Activated T-cell treated with anti-CD3 and anti-CD28 coated beads, Interleukin-2, amount 50 U/mL, for 24 hours (primary cell): ENCODE measurements around the gene CREB3L1.

ENCODE experiments used
- DNase-seq: peaks from one replicate; pipeline ENCODE4 v3.0.0-alpha.2; 2020
- H3K27ac Mint-ChIP-seq: 2 replicates; pipeline ENCODE4 v1.8.0; 2020; ENCODE audit warnings: mild to moderate bottlenecking, mixed read lengths
- H3K27me3 Mint-ChIP-seq: 2 replicates; pipeline ENCODE4 v1.8.0; 2020; ENCODE audit warnings: mixed read lengths
- H3K36me3 Mint-ChIP-seq: 2 replicates; pipeline ENCODE4 v1.8.0; 2020; ENCODE audit warnings: low read depth, mixed read lengths
- H3K4me1 Mint-ChIP-seq: 2 replicates; pipeline ENCODE4 v1.8.0; 2020; ENCODE audit warnings: low read depth, mixed read lengths
- H3K4me3 Mint-ChIP-seq: 2 replicates; pipeline ENCODE4 v1.8.0; 2020; ENCODE audit warnings: mild to moderate bottlenecking, moderate library complexity, mixed read lengths
- H3K9me3 Mint-ChIP-seq: 2 replicates; pipeline ENCODE4 v1.8.0; 2020; ENCODE audit warnings: mixed read lengths

Gene CREB3L1, protein sequence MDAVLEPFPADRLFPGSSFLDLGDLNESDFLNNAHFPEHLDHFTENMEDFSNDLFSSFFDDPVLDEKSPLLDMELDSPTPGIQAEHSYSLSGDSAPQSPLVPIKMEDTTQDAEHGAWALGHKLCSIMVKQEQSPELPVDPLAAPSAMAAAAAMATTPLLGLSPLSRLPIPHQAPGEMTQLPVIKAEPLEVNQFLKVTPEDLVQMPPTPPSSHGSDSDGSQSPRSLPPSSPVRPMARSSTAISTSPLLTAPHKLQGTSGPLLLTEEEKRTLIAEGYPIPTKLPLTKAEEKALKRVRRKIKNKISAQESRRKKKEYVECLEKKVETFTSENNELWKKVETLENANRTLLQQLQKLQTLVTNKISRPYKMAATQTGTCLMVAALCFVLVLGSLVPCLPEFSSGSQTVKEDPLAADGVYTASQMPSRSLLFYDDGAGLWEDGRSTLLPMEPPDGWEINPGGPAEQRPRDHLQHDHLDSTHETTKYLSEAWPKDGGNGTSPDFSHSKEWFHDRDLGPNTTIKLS

DNA sequence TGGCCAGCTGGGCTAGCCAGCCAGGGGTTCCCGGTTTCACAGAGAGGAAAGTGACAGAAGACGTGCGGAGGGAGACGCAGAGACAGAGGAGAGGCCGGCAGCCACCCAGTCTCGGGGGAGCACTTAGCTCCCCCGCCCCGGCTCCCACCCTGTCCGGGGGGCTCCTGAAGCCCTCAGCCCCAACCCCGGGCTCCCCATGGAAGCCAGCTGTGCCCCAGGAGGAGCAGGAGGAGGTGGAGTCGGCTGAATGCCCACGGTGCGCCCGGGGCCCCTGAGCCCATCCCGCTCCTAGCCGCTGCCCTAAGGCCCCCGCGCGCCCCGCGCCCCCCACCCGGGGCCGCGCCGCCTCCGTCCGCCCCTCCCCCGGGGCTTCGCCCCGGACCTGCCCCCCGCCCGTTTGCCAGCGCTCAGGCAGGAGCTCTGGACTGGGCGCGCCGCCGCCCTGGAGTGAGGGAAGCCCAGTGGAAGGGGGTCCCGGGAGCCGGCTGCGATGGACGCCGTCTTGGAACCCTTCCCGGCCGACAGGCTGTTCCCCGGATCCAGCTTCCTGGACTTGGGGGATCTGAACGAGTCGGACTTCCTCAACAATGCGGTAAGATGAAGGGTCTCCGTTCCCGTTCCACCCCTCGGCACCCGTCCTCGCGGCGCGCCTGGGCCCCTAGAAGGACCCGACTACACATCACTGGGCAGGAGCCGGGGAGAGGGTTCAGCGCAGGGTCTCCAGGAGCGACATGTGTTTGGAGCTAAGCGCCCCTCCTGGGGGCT, at the start of gene CREB3L1:
TSS of gene CREB3L1 (plus strand) at position 41 of the 765 bp plus-strand sequence. CDS start at position 491, 450 bp downstream.
- Mint-ChIP-seq H3K4me3 (peak within 1 kb of the TSS; percentile 30), H3K36me3 (no peaks in the 10 kb centered on the region), H3K27me3 (peaks cover 46% of the 10 kb centered on the region), H3K9me3 (no peaks in the 10 kb centered on the region), H3K4me1 (peaks cover 8% of the 10 kb centered on the region), H3K27ac (no peak within 1 kb of the TSS)
- DNase-seq, result no peak

DNA sequence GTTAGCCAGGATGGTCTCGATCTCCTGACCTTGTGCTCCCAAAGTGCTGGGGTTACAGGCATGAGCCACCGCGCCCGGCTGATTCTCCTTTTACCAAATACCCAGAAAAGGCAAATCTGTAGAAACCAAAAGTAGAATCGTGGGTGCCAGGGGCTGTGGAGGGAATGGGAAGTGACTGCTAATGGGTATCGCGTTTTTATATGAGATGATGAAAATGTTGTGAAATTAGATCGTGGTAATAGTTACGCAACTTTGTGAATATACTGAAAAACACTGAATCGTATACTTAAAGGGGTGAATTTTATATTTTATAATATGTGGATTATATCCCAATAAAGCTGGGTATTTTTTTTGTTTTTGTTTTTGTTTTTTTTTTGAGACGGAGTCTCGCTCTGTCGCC, 48.2 kb upstream of the CREB3L1 start:
- no peak for DNase-seq
- H3K36me3 Mint-ChIP-seq, result no peaks in the 10 kb centered on the region
- H3K9me3 Mint-ChIP-seq, result no peaks in the 10 kb centered on the region
- H3K4me1 Mint-ChIP-seq, result no peaks in the 10 kb centered on the region
- no peak overlapping the region for H3K27ac Mint-ChIP-seq
- peaks cover 41% of the 10 kb centered on the region for H3K27me3 Mint-ChIP-seq
- no peak overlapping the region for H3K4me3 Mint-ChIP-seq

DNA sequence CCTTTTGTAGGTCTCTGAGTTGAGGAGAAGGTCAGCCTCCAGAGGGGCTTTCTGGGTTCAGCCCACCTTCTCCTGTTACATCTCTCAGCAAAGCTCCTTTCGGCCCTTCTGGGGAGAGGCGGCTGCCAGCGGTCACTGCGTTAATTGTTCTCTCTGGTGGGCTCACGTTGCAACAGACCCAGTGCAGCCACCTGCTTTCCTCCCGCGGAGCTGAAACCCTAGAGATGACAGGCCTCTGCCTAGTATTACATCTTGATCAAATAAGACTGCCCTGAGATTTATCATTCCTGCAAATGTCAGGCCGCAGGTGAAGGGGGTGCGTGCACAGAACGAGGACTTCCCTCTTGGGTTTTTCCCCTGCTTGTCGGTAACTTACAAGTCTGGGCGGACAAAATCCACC, 43.2 kb upstream of the CREB3L1 start:
- Mint-ChIP-seq H3K36me3 (no peaks in the 10 kb centered on the region), H3K4me1 (peaks cover 24% of the 10 kb centered on the region), H3K4me3 (no peak overlapping the region), H3K27me3 (peaks cover 24% of the 10 kb centered on the region), H3K27ac (no peak overlapping the region), H3K9me3 (no peaks in the 10 kb centered on the region)
- no peak for DNase-seq

DNA sequence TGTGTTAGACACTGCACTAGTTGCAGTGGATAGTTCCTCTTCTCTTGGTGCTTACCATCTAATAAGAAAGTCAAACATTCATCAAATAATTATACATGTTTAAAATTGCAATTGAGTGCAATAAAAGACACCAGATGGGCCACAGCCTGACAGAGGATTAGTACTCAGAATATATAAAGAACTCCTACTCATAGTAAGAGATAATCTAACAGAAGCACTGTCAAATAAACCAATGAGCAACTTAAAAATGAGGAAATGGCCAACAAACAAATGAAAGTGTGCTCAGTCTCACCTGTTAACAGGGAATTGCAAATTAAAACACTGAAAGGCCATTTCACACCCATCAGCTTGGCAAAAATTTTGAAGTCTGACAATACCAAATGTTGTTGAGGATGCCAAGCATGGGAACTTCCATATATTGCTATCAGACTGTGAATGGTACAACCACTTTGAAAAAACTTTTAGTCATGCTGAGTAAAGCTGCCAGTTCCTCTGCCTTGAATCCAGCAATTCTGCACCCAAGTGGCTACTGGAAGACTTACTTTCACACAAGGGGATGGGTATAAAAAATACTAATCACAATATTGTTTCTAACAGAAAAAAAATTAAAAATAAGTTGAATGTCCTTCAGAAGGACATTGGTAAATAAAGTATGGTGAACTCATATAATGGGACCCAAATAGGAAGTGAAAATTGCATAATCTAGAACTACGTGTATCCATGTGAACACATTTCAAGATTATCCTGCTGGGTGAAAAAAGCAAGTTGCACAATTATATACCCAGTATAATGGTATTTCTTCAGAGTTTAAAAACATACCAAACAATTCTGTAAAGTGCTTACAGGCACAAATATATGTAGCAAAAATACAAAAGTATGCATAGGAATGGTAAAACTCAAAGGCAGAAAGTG, 41.4 kb upstream of the CREB3L1 start:
- Mint-ChIP-seq H3K27me3 (peaks cover 24% of the 10 kb centered on the region), H3K36me3 (no peaks in the 10 kb centered on the region), H3K4me1 (peaks cover 31% of the 10 kb centered on the region), H3K4me3 (no peak overlapping the region), H3K27ac (no peak overlapping the region), H3K9me3 (no peaks in the 10 kb centered on the region)
- DNase-seq, result no peak

DNA sequence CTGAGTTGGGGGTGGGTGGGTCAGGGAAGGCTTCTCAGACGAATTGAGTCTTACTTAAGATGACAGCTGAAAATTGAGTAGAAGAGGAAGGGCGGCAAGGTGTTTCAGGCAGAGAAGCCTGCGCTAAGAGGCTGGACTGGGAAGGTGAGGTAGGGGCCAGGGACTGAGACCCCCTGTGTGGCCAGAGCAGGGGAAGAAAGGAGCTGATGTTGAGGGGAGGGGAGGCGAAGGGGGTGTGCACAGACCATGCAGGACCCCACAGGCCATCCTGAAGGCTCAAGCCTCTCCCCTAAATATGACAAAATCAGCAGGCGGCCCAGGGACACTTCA, 40.6 kb upstream of the CREB3L1 start:
- Mint-ChIP-seq H3K4me1 (peaks cover 31% of the 10 kb centered on the region), H3K27ac (peak overlapping the region; percentile 93), H3K36me3 (no peaks in the 10 kb centered on the region), H3K27me3 (peaks cover 27% of the 10 kb centered on the region), H3K9me3 (no peaks in the 10 kb centered on the region), H3K4me3 (peak overlapping the region; percentile 78)
- DNase-seq, result no peak

DNA sequence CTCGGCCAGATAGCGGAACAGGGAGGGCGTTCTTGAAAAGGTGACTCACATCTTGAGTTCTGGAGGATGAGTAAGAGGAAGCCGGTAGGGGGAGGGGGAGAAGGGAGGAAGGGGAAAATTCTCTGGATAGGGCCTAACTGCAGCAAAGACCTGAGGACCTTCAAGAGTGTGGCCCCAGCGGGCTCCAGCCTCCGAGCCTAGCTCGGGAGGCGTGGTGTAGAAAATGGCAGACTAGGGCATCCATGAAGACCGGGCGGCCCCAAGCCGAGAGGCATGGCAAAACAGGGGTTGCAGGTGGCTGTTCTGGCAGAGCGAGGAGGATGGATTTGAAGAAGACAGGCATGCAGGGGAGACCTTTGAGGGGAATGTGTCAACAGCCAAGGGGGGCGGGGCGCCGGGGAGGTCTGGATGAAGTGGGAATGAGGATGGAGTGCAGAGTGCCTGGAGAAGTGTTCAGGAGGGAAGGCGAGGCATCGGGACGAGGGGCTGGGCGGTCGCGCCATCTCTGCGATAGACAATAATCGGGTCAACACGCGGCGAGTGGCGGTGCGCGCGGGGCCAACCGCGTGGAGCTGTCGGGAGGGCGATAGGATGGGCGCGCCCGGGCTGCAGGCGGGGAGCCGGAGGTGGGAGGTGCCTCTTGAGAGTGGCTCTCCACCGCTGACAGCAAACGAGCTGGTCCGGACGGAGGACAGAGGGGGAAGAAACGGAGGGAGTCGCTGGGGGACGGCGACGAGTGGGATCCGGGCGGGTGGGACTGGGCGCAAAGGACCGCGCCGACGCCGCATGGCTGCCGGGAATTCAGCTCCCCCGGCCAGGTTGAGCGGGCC, 40.0 kb upstream of the CREB3L1 start:
- H3K4me3 Mint-ChIP-seq, result peak overlapping the region; percentile 78
- peaks cover 34% of the 10 kb centered on the region for H3K4me1 Mint-ChIP-seq
- peak overlapping the region; percentile 93 for H3K27ac Mint-ChIP-seq
- H3K36me3 Mint-ChIP-seq, result no peaks in the 10 kb centered on the region
- peaks cover 27% of the 10 kb centered on the region for H3K27me3 Mint-ChIP-seq
- peak; percentile 79 for DNase-seq
- no peaks in the 10 kb centered on the region for H3K9me3 Mint-ChIP-seq

DNA sequence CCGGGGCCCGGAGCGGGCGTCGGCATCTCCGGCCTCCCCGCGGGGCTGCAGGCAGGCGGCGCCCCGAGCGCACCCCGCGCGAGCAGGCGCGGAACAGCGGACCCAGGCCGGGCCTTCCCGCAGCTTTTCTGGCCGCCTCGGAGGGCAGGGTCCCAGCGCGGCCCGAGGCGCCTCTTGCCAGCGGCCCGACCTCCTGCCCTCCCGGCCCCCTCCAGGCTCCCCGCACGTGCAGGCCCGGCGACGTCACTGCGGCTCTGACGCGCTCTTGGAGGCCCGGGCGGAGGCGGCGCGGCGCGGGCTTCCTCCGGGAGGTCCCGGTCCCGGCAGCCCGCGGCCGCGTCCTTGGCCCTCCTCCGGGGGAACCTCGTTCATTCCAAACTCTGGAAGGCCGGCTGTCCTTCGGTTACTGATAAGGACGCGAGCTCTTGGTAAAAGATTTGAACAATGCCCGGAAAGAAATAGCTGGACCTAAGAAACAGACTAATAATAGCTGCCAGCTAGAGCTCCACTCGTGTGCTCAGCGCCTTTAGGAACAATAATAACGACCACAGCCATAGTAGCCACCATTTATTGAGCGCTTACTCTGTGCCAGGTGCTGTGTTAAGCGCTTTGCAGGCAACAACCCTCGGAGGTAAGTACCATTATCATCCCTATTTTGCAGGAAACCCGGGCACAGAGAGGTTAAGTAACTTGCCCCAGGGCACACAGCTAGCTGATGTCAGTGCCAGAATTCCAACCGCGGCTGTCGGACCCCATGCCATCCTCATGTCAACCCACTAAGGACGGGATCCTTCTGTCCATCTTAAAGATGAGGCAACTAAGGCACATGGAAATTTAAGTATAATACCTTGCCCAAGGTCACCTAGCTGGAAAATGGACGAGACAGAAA, 39.1 kb upstream of the CREB3L1 start:
- H3K36me3 Mint-ChIP-seq, result peaks cover 2% of the 10 kb centered on the region
- no peaks in the 10 kb centered on the region for H3K9me3 Mint-ChIP-seq
- DNase-seq, result peak; percentile 85
- peaks cover 23% of the 10 kb centered on the region for H3K27me3 Mint-ChIP-seq
- peak overlapping the region; percentile 49 for H3K27ac Mint-ChIP-seq
- H3K4me3 Mint-ChIP-seq, result peak overlapping the region; percentile 76
- peaks cover 43% of the 10 kb centered on the region for H3K4me1 Mint-ChIP-seq

DNA sequence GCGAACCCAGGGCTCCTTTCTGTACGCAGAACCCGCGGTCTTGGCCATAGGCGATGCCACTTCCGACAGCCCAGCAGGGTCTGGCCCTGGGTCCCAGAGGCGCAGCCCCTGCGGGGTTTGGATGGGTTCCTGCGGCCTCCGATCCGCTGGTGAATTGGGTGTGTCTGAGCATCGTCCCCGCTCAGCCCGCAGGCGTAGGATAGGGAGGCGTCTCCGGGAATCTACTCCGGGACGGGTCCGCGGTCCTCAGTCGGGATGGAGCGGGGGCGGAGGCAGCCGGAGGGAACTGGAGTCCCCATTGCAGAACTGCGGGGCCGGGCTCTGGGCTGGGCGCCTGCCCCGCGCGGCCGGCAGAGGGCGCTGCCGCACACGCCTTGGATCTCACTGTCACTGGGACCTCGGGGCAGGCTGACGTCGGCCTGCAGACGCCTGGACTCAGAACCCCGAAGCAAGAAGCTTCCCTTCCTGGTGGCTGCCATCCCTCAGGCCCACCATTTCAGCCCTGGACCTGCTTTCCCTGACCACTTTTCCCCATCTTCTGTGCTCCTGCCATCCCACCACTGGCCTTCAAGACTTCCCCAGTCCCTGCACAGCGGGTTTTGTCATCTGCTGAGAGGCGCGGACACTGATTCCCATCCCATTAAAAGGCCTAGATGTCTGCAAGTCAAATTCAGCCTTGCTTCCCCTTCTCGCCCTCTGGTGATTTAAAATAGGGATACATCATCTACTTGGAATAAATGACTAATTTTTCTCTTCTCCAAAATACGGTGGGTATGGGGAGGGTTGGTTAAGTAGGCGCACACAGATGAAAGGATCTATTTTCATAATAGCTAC, 38.3 kb upstream of the CREB3L1 start:
- peak; percentile 91 for DNase-seq
- Mint-ChIP-seq H3K4me1 (peaks cover 47% of the 10 kb centered on the region), H3K27ac (peak overlapping the region; percentile 10), H3K4me3 (peak overlapping the region; percentile 76), H3K36me3 (peaks cover 2% of the 10 kb centered on the region), H3K9me3 (no peaks in the 10 kb centered on the region), H3K27me3 (peaks cover 24% of the 10 kb centered on the region)

DNA sequence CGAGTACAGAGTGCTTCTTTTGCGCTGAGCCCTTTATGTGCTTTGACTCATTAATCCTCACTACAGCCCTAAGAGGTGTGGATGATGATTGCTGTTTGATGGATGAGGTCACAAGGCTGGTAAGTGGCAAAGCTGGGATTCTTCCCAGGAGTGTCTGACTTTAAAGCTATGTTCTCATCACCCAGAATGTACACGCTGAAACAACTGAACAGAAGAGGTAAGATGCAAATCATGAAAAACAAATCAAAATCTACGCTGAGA, 37.7 kb upstream of the CREB3L1 start:
- peaks cover 2% of the 10 kb centered on the region for H3K36me3 Mint-ChIP-seq
- peaks cover 47% of the 10 kb centered on the region for H3K4me1 Mint-ChIP-seq
- no peak overlapping the region for H3K4me3 Mint-ChIP-seq
- DNase-seq, result no peak
- no peaks in the 10 kb centered on the region for H3K9me3 Mint-ChIP-seq
- no peak overlapping the region for H3K27ac Mint-ChIP-seq
- peaks cover 26% of the 10 kb centered on the region for H3K27me3 Mint-ChIP-seq

DNA sequence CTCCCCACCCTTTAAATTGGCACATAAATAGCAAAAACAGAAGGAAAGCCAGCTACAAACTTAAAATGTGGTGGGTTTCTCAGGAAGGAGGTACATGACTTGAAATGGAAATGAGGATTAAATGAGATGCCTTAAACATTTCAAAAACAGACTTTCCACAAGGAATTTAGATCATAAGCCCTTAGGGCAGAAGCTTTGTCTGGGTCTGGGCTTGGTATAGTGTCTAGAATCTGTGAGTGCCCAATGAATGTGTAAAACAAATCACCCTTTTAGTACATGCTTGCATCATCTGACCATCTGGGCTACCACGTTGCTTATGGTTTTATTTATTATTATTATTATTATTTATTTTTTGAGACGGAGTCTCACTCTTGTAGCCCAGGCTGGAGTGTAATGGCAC, 37.1 kb upstream of the CREB3L1 start:
- no peak overlapping the region for H3K27ac Mint-ChIP-seq
- H3K4me3 Mint-ChIP-seq, result no peak overlapping the region
- peaks cover 2% of the 10 kb centered on the region for H3K36me3 Mint-ChIP-seq
- H3K27me3 Mint-ChIP-seq, result peaks cover 26% of the 10 kb centered on the region
- DNase-seq, result no peak
- H3K4me1 Mint-ChIP-seq, result peaks cover 47% of the 10 kb centered on the region
- no peaks in the 10 kb centered on the region for H3K9me3 Mint-ChIP-seq

DNA sequence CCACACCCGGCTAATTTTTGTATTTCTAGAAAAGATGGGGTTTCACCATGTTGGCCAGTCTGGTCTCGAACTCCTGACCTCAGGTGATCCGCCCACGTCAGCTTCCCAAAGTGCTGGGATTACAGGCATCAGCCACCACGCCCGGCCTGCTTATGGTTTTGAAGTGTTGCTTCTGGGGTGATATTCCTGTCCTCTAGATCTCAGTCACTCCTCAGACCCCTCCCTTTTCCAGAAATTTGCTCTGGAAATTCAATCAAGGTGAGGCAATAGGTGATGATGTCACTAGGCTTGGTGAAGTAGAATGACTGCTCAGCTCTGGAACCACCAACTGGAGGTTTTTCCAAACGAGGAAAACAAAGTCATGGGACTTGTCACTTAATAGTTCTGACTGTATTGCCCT, 36.6 kb upstream of the CREB3L1 start:
- Mint-ChIP-seq H3K4me3 (no peak overlapping the region), H3K36me3 (peaks cover 2% of the 10 kb centered on the region), H3K9me3 (no peaks in the 10 kb centered on the region), H3K27me3 (peaks cover 26% of the 10 kb centered on the region), H3K4me1 (peaks cover 47% of the 10 kb centered on the region), H3K27ac (no peak overlapping the region)
- DNase-seq, result no peak

DNA sequence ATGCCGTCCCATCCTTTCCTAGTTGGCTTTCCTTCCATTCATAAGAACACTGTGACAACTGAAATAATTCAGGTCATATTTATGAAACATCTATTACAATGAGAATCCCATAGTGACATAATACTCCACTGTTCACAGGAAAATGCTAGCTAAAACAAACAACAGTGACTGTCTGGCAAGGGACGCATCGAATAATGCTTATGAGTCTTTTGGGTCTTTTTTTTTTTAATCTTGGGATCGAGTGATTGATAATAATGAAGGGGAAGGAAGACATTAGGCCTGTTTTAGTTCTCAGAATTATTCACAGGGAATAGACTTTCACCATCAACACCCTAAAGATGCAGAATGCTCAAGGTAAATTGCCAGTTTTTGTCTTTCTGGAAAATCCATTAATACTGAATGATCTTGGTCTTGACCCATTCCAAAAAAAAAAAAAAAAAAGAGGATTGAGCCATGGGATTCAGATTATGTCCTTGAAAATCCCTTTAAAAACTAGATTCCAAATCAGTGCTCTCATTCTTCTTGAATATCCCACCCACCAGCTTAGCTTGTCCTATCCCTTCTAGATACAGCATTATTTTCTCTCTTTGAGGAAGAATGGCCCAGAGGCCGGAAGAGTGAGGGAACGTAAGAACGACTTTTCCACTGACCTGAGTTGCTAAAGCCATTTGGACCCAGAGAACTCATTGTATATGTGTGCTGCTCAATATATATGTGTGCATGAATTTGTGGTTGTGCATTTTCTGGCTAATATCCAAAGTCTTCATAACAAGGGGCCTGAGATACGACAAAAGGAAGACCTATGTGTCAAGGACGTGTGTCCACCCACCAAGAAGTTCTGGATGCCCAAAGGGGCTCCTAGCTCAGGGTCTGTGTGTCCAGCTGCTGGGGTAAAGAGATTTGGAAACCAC, 35.2 kb upstream of the CREB3L1 start:
- H3K27ac Mint-ChIP-seq, result peak overlapping the region; percentile 96
- H3K4me3 Mint-ChIP-seq, result peak overlapping the region; percentile 84
- H3K36me3 Mint-ChIP-seq, result peaks cover 2% of the 10 kb centered on the region
- peaks cover 17% of the 10 kb centered on the region for H3K27me3 Mint-ChIP-seq
- no peaks in the 10 kb centered on the region for H3K9me3 Mint-ChIP-seq
- DNase-seq, result no peak
- peaks cover 37% of the 10 kb centered on the region for H3K4me1 Mint-ChIP-seq
